GM19372 (cell line): ENCODE data around the gene HNRNPL.
"Not testable (repeated sequence)": the region's sequence is repeated elsewhere in the genome, so short reads cannot be mapped to it uniquely, and the experiment has no call there.

Experiments used
- ATAC-seq: cut with Tn5 transposase; IDR thresholded peaks from one replicate; pipeline ENCODE4 v1.9.1; 2021; ENCODE audit warnings: mild to moderate bottlenecking, low read depth, moderate library complexity; ENCODE audit not compliant: unreplicated experiment

The HNRNPL gene

DNA sequence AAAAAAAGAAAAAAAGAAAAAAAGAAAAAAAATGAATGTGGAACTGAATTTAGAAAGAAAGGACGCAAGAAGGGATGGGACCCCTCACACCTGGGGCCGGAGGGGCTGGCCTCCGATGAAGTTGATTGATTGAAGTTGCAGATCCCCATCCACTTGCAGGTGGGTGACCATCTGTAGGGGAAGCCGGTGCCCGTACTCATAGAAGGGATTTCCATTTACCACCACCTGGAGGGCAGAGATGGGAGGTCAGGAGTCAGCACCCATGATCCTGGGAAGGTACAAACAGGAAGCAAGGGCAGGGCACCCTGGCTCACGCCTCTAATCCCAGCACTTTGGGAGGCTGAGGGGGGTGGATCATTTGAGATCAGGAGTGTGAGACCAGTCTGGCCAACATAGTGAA, 43.4 kb downstream of the HNRNPL start:
- no peak for ATAC-seq

DNA sequence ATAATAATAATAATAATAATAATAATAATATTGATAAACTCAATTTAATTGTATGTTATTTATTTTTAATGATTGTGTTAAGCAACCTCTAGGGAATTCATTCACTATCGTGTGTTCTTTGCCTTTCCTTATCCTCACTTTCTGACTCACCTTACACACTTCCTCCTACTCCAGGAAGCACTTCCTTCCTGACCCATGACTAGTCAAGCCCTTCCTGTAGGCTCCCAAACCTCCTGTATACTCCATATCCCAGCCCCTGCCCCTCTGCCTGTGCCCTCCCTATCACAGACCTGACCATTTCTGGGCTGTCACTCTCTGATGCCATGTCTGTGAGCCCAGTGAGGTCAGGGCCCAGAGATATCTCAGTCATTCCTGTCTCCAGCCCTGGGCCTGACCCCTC, 44.6 kb downstream of the HNRNPL start:
- ATAC-seq: no peak

DNA sequence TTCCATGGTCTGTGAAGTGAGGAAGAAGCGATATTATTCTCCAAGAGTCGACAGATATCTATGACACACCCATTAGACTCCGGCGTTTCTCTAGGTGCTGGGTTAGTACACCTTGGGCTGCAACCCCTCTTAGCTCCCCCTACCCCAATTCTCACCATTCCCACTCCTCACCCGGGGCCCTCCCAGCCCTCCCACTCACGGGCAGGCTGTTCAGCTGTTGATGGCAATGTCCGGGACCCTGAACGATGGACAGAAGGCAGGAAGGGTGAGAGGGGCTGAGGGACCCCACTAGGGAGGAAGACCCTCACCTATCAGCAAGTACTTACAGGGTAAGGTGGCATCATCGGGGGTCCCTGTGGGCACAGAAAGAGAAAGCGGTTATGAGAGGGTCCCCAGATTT, 46.2 kb downstream of the HNRNPL start:
- no peak for ATAC-seq

DNA sequence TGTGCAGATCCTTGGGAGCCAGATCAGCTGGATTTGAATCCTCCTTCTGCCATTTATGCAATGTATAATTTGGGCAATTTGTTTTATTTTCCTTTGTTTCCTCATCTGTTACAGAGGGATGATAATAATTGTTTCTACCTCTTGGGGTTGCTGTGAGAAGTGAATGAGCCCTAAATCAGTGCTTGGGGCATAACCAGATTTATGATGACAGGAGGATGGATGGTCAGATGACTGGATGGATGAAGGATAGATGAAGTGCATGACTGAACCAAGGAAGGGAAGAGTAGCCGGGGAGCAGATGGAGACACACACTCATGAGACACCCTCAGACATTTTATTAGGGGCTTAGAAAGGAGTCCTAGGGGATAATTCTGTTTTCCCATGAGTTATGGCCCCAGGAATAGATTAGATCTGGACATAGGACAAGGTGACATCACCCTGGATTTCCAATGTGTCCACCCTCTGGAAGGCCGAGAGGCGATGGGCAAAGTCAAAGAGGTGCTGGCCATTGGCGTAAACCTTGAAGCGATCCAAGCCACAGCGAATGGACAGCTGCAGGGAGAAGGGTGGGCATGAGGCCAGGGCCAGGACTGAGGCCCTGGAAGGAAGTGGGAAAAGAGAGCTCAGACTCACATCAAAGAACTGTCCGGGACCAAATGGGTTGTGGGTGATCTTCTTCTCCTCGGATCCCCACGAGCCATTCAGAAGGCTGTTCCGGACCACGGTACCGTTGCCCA, 48.3 kb downstream of the HNRNPL start:
- ATAC-seq: no peak

DNA sequence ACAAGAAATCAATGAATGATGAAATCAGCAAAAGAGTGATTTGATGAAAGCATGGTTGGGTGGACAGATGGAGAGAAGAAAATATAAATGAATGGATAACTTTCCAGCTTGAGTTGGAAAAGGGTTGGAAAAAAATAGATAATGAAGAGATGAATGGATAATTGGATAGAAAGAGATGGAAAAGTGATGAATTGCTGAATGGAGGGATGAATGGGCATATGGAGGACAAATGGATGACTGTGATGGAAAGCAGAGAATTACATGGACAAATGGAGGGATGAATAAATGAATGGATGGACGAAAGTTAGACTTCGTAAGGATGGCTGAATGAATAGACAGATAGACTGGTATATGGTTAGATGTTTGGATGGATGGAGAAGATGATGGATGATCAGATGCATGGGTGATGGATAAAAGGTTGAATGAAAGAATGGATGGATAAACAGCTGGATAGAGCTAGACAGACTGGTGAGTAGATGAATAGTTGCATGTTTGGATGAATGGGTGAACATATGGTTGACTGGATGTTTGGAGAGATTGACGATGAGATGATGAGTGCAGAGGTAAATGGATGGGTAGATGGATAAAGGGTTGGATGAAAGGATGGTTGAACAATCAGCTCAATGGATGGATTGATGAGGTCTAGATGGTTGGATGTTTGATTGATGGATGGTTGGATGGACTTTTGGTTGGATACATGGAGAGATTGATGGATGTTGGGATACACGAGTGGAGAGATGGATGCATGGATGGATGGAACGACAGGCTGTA, 49.0 kb downstream of the HNRNPL start:
- no peak for ATAC-seq

DNA sequence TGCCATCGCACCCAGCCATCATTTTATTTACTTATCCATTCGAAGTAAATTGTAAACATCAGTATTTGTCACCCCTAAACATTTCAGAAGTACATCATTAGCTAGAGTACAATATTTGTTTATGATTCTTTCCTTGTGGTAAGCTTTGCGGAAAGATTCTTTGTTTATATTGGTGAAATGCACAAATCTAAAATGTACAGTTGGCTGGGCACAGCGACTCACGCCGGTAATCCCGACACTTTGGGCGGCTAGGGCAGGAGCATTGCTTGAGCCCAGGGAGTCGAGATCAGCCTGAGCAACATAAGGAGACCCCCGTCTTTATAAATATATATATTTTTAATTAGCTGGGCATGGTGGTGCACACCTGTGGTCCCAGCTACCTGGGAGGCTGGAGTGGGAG, 50.7 kb downstream of the HNRNPL start:
- ATAC-seq: no peak

GRCh38 chr19:38797781-38798180, 52.0 kb downstream of the HNRNPL start:
- not testable (repeated sequence) for ATAC-seq

DNA sequence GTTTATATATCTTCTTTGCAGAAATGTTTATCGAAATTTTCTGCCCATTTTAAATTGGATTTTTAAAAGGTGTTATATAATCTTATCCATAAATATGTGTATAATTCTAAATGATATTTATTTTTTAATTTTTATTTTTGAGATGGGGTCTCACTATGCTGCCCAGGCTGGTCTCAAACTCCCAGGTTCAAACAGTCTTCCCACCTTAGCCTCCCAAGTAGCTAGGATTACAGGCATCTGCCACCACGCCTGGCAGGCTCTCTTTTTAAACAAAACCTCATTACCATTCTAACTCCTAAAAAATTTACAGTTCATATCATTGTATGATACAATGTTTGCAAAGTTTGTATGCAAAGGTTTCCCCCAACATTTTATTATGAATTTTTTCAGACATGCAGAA, 53.6 kb downstream of the HNRNPL start:
- no peak for ATAC-seq

DNA sequence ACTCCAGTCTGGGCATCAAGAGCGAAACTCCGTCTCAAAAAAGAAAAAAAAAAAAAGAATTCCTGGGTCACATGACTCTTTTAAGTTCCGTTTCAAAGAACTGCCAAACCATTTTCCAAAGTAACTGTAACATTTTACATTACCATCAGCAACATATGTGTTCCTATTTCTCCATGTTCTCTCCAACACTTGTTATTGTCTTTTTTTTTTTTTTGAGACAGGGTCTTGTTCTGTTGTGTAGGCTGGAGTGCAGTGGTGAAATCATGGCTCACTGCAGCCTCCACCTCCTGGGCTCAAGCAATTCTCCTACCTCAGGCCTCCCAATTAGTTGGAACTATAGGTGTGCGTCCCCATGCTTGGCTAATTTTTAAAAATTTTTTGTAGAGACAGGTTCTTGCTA, 54.2 kb downstream of the HNRNPL start:
- ATAC-seq: no peak

DNA sequence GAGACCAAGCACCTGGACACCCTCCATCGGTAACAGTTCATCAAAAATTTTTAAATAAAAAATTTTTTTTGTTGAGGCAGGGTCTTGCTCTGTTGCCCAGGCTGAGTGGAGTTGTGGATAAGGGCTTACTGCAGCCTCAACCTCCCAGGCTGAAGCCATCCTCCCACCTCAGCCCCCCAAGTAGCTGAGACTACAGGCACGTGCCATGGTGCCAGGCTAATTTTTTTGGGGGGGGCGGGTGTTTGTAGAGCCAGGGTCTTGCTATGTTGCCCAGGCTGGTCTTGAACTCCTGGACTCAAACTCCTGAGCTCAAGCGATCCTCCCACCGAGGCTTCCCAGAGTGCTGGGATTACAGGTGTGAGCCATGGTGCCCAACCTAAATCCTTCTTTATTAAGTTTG, 56.1 kb downstream of the HNRNPL start:
- no peak for ATAC-seq

- ATAC-seq: no peak
Observed at GRCh38 chr19:38793177-38793576, 56.6 kb downstream of the HNRNPL start.

DNA sequence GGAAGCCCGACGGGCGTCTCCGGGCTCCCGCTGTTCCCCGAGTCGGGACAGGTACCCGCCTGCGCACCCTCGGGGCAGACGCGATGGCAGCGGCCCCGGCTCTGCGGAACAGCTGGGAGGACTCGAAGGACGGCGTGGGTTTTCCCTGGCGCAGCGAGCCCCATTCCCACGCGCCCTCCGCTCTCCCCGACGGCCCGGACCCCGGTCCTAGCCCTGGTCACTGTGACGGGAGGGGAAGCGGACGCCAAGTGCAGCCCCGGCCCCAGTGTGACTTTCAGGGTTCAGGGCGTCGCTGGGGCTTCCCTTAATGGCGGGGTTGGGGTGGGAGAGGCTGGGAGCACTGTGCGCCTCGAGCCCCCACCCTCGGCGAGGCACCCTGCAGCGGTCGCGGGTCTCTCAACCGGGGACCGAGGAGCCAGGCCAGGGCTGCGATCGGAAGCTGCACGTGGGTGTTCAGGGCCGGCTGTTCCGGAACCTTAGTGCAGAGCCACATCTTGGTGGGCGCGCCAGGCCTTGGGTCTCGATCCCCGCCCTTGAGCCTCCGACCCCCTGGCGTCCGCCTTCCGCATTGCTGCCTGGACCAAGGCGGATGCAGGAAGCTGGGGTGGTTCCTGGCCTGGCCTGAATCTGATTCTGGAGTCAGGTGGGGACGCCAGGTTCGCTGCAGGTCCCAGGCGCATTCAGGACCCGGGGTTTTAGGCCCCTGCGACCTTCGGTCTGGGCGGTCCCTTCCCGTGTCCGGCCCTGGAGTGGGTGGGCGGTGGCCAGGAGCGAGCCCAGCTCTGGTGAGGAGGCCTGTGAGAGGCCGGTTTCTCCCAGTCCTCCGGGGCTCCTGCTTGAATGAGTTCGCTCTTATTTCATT, 57.3 kb downstream of the HNRNPL start:
- ATAC-seq: no peak

GRCh38 chr19:38791451-38792064, 58.2 kb downstream of the HNRNPL start:
- peak; percentile 79 for ATAC-seq

DNA sequence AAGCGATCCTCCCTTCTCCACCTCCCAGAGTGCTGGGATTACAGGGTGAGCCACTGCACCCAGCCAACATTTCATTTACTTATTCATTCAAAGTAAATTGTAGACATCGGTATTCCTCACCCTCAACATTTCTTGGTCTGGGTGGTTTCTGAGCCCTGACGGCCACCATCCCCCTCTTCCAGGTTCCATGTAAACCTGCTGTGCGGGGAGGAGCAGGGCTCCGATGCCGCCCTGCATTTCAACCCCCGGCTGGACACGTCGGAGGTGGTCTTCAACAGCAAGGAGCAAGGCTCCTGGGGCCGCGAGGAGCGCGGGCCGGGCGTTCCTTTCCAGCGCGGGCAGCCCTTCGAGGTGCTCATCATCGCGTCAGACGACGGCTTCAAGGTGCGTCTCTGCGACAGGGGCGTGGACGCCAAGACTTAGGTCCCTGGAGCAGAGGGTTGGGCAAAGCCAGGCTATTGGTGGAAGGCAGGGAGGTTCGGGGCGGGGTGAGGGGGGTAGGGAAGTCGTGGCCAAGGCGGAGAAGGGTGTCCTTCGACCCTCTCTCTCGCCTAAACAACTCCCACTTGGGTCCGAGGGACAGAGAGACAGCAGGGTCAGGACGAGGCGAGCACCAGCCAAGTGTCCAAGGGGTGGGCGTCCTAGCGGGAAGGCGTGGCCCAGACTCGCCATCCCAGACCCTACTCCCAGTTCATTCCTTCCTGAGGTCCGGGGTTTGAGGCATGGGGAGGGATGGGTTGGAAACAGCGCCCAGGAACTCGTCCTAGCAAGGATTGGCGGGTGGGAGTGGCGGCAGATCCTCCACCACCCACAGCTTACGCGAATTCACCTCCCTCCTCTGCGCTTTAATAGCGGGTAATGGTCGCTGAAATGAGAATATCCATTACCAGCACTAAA, 59.0 kb downstream of the HNRNPL start:
- not testable (repeated sequence) for ATAC-seq

- ATAC-seq: no peak
Observed at GRCh38 chr19:38788478-38789243, 61.1 kb downstream of the HNRNPL start, which contains the start of gene LGALS7B. TSS of gene LGALS7B (plus strand) at chr19:38789200. CDS start at chr19:38789227, 27 bp downstream.

DNA sequence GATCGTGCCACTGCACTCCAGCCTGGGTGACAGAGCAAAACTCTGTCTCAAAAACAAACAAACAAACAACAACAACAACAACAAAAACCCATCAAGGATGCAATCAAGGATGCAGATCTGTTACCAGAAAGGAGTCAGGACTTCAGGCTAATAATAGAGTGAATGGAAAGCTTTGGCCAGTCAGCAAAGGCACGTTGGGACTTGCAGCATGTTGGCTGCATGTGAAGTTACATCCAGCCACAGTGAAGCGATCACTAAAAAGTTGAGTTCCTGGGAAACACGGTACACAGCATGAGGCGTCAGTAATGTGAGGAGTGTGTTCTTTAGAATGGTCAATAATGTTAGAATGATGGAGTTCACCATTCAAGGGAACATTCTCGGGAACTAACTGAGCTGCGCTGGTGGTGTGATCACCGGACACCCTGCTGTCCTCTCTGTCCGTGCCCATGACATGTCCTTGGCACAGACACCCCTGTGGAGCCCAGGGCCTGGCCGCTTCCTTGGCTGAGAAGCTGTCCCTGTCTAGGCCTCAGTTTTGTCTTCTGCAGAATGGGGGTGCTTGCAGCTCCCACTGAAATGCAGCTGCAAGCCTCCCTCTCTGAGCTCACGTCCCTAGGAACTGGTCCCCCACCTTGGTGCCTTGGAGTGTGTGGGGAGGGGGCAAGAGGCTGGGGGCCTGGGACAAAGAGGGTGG, 63.1 kb downstream of the HNRNPL start:
- ATAC-seq: no peak
